Measurements from ENCODE around the gene SLC26A6. TPM values are rescaled to one million over a fixed set of nuclear protein-coding genes. Genes with fewer than 3 reads are reported as not detected.

Gene SLC26A6
- total and polyA plus RNA-seq, 9 donors, result 7.9 to 19.1 (median 10.5) TPM

- DNase-seq, result no peak
- Histone ChIP-seq H3K36me3 (no peaks in the 10 kb centered on the region), H3K4me1 (ENCODE audit: insufficient read depth) (peaks cover 10% of the 10 kb centered on the region), H3K4me3 (no peak overlapping the region), H3K27ac (no peak overlapping the region), H3K27me3 (no peaks in the 10 kb centered on the region), H3K9me3 (no peaks in the 10 kb centered on the region)
- intact Hi-C loops (cut with DNase I), result loop anchor here in 1 of 4 donors (10.0 kb wide), 1 partner anchor 217 kb away; a partner anchor contains a TSS
- TF ChIP-seq POLR2A (IDR thresholded peaks at IDR 0.05) (no peak), EP300 (IDR thresholded peaks at IDR 0.05) (no peak), CTCF (IDR thresholded peaks at IDR 0.05) (no peak)
- 93 to 96% (median 93%) methylated on average over 17 of the region's 17 CpGs for WGBS, 3 donors
These were observed 46.8 kb upstream of the SLC26A6 start for GRCh38 chr3:48681974-48682610.

- no peaks in the 10 kb centered on the region for H3K36me3 ChIP-seq
- no peak overlapping the region for H3K27ac ChIP-seq
- TF ChIP-seq EP300 (IDR thresholded peaks at IDR 0.05), result no peak
- no peak for TF ChIP-seq POLR2A (IDR thresholded peaks at IDR 0.05)
- TF ChIP-seq CTCF (IDR thresholded peaks at IDR 0.05), result no peak
- no peak overlapping the region for H3K4me3 ChIP-seq
- H3K9me3 ChIP-seq, result no peaks in the 10 kb centered on the region
- intact Hi-C loops (cut with DNase I), result loop anchor here in 1 of 4 donors (10.0 kb wide), 1 partner anchor 217 kb away; a partner anchor contains a TSS
- 89 to 93% (median 92%) methylated on average over 6 to 7 of the region's 7 CpGs for WGBS, 3 donors
- no peaks in the 10 kb centered on the region for H3K27me3 ChIP-seq
- H3K4me1 ChIP-seq (ENCODE audit: insufficient read depth), result peaks cover 10% of the 10 kb centered on the region
- no peak for DNase-seq
These were observed 46.2 kb upstream of the SLC26A6 start for GRCh38 chr3:48681541-48681880.

GRCh38 chr3:48680811-48681540 is 45.7 kb upstream of the SLC26A6 start:
- H3K4me1 ChIP-seq (ENCODE audit: insufficient read depth), result peaks cover 10% of the 10 kb centered on the region
- intact Hi-C loops (cut with DNase I), result loop anchor here in 1 of 4 donors (10.0 kb wide), 1 partner anchor 216 kb away; a partner anchor contains a TSS
- no peaks in the 10 kb centered on the region for H3K36me3 ChIP-seq
- no peaks in the 10 kb centered on the region for H3K27me3 ChIP-seq
- 92 to 96% (median 95%) methylated on average over 17 of the region's 17 CpGs for WGBS, 3 donors
- no peaks in the 10 kb centered on the region for H3K9me3 ChIP-seq
- H3K27ac ChIP-seq, result no peak overlapping the region
- no peak overlapping the region for H3K4me3 ChIP-seq
- no peak for DNase-seq
- TF ChIP-seq CTCF (IDR thresholded peaks at IDR 0.05), result no peak
- TF ChIP-seq EP300 (IDR thresholded peaks at IDR 0.05), result no peak
- TF ChIP-seq POLR2A (IDR thresholded peaks at IDR 0.05), result no peak

- H3K4me3 ChIP-seq, result no peak overlapping the region
- intact Hi-C loops (cut with DNase I), result loop anchor here in 1 of 4 donors (10.0 kb wide), 1 partner anchor 215 kb away; a partner anchor contains a TSS
- H3K27ac ChIP-seq, result no peak overlapping the region
- H3K9me3 ChIP-seq, result no peaks in the 10 kb centered on the region
- TF ChIP-seq POLR2A (IDR thresholded peaks at IDR 0.05), result no peak
- no peak for TF ChIP-seq CTCF (IDR thresholded peaks at IDR 0.05)
- TF ChIP-seq EP300 (IDR thresholded peaks at IDR 0.05), result no peak
- H3K27me3 ChIP-seq, result no peaks in the 10 kb centered on the region
- H3K4me1 ChIP-seq (ENCODE audit: insufficient read depth), result peaks cover 10% of the 10 kb centered on the region
- peak in 1 of 5 donors; percentile 31 for DNase-seq
- 86 to 90% (median 86%) methylated on average over 20 of the region's 20 CpGs for WGBS, 3 donors
- no peaks in the 10 kb centered on the region for H3K36me3 ChIP-seq
These were observed 44.4 kb upstream of the SLC26A6 start for GRCh38 chr3:48679411-48680391.

Measured in ovary (tissue), 9 donors.